GM19238 (cell line): ENCODE results near the gene COLEC11.
A peak's percentile ranks its signal among the peaks of the same experiment; 100 is the strongest.
"Not testable (repeated sequence)": the region's sequence is repeated elsewhere in the genome, so short reads cannot be mapped to it uniquely, and the experiment has no call there.

Source experiments
- DNase-seq: peaks from one replicate; pipeline ENCODE4 v3.0.0; 2011; ENCODE audit warnings: low spot score; ENCODE audit not compliant: insufficient read length

Gene COLEC11

GRCh38 chr2:3651691-3652648 lies 57.1 kb downstream of the COLEC11 start:
- DNase-seq = peak; percentile 90

- DNase-seq = no peak
Observed at GRCh38 chr2:3652896-3653625, 58.1 kb downstream of the COLEC11 start.

GRCh38 chr2:3654011-3654410 lies 59.1 kb downstream of the COLEC11 start:
- DNase-seq = no peak

GRCh38 chr2:3654531-3655225 lies 59.8 kb downstream of the COLEC11 start:
- no peak for DNase-seq

- DNase-seq = no peak
Observed at GRCh38 chr2:3655871-3656761, 61.2 kb downstream of the COLEC11 start.

- no peak for DNase-seq
Observed at GRCh38 chr2:3656762-3657721, 62.1 kb downstream of the COLEC11 start.

GRCh38 chr2:3657881-3658280 lies 63.0 kb downstream of the COLEC11 start, which contains the start of gene ALLC:
ALLC (plus strand) TSS chr2:3658200; CDS start chr2:3671158, 12,958 bp downstream.
- no peak for DNase-seq

GRCh38 chr2:3659447-3660432 lies 64.8 kb downstream of the COLEC11 start:
- DNase-seq = no peak

- not testable (repeated sequence) for DNase-seq
Observed at GRCh38 chr2:3660640-3661039, 65.7 kb downstream of the COLEC11 start.

GRCh38 chr2:3661149-3661660 lies 66.3 kb downstream of the COLEC11 start:
- no peak for DNase-seq

- no peak for DNase-seq
Observed at GRCh38 chr2:3662239-3662638, 67.3 kb downstream of the COLEC11 start.

GRCh38 chr2:3664118-3664517 lies 69.2 kb downstream of the COLEC11 start:
- DNase-seq = no peak

- no peak for DNase-seq
Observed at GRCh38 chr2:3664925-3665324, 70.0 kb downstream of the COLEC11 start.

GRCh38 chr2:3665886-3666612 lies 71.1 kb downstream of the COLEC11 start:
- DNase-seq = no peak

GRCh38 chr2:3666613-3666975 lies 71.7 kb downstream of the COLEC11 start:
- no peak for DNase-seq

GRCh38 chr2:3667151-3667631 lies 72.3 kb downstream of the COLEC11 start:
- no peak for DNase-seq

GRCh38 chr2:3669656-3670055 lies 74.7 kb downstream of the COLEC11 start:
- DNase-seq = no peak
